SK-N-SH treated with all-trans-retinoic acid at 6 μM for 48 hours (cell line): ENCODE results near the gene CABP7.

Source experiments
- ARNTL ChIP-seq: fragments of 450-650 bp; formaldehyde crosslinking; IDR thresholded peaks from 2 replicates; pipeline ENCODE4 v1.5.0; 2020; ENCODE audit warnings: low read depth, mild to moderate bottlenecking, moderate library complexity, borderline replicate concordance
- GLIS3 ChIP-seq: fragments of 250-450 bp; sonication (Bioruptor Pico); IDR thresholded peaks from 2 replicates; pipeline ENCODE4 v1.5.0; 2020; ENCODE audit warnings: mild to moderate bottlenecking, moderate library complexity
- ISL1 ChIP-seq: fragments of 250-450 bp; sonication (Bioruptor Pico); IDR thresholded peaks from 2 replicates; pipeline ENCODE4 v2.1.2; 2022; ENCODE audit warnings: mild to moderate bottlenecking, moderate library complexity
- OSR1 ChIP-seq: fragments of 250-450 bp; sonication (Bioruptor Pico); IDR thresholded peaks from 2 replicates; pipeline ENCODE4 v1.8.0; 2022; ENCODE audit warnings: moderate library complexity, mild to moderate bottlenecking, inconsistent platforms
- RARB ChIP-seq: fragments of 250-450 bp; sonication (Bioruptor Pico); IDR thresholded peaks from 2 replicates; pipeline ENCODE4 v1.8.0; 2021; ENCODE audit warnings: mild to moderate bottlenecking, moderate library complexity
- SNAI2 ChIP-seq: fragments of 250-450 bp; sonication (Bioruptor Pico); IDR thresholded peaks from 2 replicates; pipeline ENCODE4 v1.5.0; 2020; ENCODE audit warnings: mild to moderate bottlenecking, moderate library complexity
- TOX ChIP-seq: fragments of 250-450 bp; sonication (Bioruptor Pico); IDR thresholded peaks from 2 replicates; pipeline ENCODE4 v1.8.0; 2021; ENCODE audit warnings: mild to moderate bottlenecking, moderate library complexity, borderline replicate concordance
- ZFP3 ChIP-seq: fragments of 250-450 bp; sonication (Bioruptor Pico); IDR thresholded peaks from 2 replicates; pipeline ENCODE4 v1.5.0; 2020; ENCODE audit warnings: mild to moderate bottlenecking, moderate library complexity
- ZNF565 ChIP-seq: fragments of 450-650 bp; formaldehyde crosslinking; conservative IDR thresholded peaks from 2 replicates; pipeline ENCODE4 v1.5.0; 2020; ENCODE audit warnings: low read depth, mild to moderate bottlenecking, moderate library complexity
- TF ChIP-seq, protein P1 (sequence below): fragments of 250-450 bp; sonication (Bioruptor Pico); IDR thresholded peaks from 2 replicates; pipeline ENCODE4 v1.5.1; 2021; ENCODE audit warnings: mild to moderate bottlenecking, moderate library complexity
- TF ChIP-seq, protein P2 (sequence below): fragments of 250-450 bp; sonication (Bioruptor Pico); IDR thresholded peaks from 2 replicates; pipeline ENCODE4 v1.8.0; 2021; ENCODE audit warnings: low read depth, mild to moderate bottlenecking, moderate library complexity, borderline replicate concordance
- TF ChIP-seq, protein P3 (sequence below): fragments of 250-450 bp; sonication (Bioruptor Pico); IDR thresholded peaks from 2 replicates; pipeline ENCODE4 v1.8.0; 2020; ENCODE audit warnings: mild to moderate bottlenecking, moderate library complexity, borderline replicate concordance
- TF ChIP-seq, protein P4 (sequence below): fragments of 250-450 bp; sonication (Bioruptor Pico); IDR thresholded peaks from 2 replicates; pipeline ENCODE4 v1.5.1; 2020; ENCODE audit warnings: low read depth, mild to moderate bottlenecking, moderate library complexity
- TF ChIP-seq, protein P5 (sequence below): fragments of 250-450 bp; sonication (Bioruptor Pico); IDR thresholded peaks from 2 replicates; pipeline ENCODE4 v1.5.0; 2020; ENCODE audit warnings: mild to moderate bottlenecking, moderate library complexity

DNA sequence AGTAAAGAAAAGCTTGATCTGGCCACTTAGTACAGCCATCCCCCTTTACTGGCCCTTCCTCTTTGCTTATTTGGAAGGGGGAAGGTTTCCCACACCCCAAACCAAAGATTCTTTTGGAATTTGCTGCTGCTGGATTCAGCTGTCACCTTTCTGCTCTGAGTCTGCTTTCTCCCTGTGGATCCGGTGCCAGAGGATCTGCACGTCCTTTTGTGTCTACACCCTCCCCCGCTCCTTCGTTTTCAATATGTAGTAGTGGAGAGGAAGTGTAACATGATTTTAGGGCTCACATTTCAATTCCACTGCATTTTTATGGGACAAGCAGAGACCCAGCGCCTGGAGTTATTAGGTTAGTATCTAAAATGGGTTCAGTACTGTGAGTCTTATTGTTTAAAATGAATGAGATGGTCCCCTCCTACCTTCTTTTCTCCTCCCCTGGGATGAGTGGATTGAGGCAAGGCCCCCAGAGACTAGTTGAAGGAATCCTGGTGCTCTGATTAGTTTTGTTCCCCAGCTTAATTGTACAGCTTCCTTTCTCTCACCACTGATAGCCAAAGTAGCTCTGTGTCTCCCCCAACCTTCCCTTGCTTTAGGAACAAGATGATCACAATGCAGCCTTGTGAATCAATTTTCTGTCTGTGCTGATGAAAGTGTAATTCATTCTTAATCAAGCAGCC lies 30.5 kb upstream of the CABP7 start:
- TF ChIP-seq GLIS3 (CRISPR knock-in tag) (no peak), ARNTL (CRISPR knock-in tag) (no peak), SNAI2 (CRISPR knock-in tag) (no peak), ZFP3 (no peak), ISL1 (CRISPR knock-in tag) (no peak), RARB (CRISPR knock-in tag) (no peak), OSR1 (no peak), TOX (no peak), ZNF565 (no peak)
- TF ChIP-seq, protein P1, sequence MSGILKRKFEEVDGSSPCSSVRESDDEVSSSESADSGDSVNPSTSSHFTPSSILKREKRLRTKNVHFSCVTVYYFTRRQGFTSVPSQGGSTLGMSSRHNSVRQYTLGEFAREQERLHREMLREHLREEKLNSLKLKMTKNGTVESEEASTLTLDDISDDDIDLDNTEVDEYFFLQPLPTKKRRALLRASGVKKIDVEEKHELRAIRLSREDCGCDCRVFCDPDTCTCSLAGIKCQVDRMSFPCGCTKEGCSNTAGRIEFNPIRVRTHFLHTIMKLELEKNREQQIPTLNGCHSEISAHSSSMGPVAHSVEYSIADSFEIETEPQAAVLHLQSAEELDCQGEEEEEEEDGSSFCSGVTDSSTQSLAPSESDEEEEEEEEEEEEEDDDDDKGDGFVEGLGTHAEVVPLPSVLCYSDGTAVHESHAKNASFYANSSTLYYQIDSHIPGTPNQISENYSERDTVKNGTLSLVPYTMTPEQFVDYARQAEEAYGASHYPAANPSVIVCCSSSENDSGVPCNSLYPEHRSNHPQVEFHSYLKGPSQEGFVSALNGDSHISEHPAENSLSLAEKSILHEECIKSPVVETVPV (CRISPR knock-in tag), result no peak
- TF ChIP-seq, protein P2, sequence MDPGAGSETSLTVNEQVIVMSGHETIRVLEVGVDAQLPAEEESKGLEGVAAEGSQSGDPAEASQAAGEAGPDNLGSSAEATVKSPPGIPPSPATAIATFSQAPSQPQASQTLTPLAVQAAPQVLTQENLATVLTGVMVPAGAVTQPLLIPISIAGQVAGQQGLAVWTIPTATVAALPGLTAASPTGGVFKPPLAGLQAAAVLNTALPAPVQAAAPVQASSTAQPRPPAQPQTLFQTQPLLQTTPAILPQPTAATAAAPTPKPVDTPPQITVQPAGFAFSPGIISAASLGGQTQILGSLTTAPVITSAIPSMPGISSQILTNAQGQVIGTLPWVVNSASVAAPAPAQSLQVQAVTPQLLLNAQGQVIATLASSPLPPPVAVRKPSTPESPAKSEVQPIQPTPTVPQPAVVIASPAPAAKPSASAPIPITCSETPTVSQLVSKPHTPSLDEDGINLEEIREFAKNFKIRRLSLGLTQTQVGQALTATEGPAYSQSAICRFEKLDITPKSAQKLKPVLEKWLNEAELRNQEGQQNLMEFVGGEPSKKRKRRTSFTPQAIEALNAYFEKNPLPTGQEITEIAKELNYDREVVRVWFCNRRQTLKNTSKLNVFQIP, result no peak
- TF ChIP-seq, protein P3, sequence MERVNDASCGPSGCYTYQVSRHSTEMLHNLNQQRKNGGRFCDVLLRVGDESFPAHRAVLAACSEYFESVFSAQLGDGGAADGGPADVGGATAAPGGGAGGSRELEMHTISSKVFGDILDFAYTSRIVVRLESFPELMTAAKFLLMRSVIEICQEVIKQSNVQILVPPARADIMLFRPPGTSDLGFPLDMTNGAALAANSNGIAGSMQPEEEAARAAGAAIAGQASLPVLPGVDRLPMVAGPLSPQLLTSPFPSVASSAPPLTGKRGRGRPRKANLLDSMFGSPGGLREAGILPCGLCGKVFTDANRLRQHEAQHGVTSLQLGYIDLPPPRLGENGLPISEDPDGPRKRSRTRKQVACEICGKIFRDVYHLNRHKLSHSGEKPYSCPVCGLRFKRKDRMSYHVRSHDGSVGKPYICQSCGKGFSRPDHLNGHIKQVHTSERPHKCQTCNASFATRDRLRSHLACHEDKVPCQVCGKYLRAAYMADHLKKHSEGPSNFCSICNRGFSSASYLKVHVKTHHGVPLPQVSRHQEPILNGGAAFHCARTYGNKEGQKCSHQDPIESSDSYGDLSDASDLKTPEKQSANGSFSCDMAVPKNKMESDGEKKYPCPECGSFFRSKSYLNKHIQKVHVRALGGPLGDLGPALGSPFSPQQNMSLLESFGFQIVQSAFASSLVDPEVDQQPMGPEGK (CRISPR knock-in tag), result no peak
- TF ChIP-seq, protein P4, sequence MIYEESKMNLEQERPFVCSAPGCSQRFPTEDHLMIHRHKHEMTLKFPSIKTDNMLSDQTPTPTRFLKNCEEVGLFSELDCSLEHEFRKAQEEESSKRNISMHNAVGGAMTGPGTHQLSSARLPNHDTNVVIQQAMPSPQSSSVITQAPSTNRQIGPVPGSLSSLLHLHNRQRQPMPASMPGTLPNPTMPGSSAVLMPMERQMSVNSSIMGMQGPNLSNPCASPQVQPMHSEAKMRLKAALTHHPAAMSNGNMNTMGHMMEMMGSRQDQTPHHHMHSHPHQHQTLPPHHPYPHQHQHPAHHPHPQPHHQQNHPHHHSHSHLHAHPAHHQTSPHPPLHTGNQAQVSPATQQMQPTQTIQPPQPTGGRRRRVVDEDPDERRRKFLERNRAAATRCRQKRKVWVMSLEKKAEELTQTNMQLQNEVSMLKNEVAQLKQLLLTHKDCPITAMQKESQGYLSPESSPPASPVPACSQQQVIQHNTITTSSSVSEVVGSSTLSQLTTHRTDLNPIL (CRISPR knock-in tag), result no peak
- TF ChIP-seq, protein P5, sequence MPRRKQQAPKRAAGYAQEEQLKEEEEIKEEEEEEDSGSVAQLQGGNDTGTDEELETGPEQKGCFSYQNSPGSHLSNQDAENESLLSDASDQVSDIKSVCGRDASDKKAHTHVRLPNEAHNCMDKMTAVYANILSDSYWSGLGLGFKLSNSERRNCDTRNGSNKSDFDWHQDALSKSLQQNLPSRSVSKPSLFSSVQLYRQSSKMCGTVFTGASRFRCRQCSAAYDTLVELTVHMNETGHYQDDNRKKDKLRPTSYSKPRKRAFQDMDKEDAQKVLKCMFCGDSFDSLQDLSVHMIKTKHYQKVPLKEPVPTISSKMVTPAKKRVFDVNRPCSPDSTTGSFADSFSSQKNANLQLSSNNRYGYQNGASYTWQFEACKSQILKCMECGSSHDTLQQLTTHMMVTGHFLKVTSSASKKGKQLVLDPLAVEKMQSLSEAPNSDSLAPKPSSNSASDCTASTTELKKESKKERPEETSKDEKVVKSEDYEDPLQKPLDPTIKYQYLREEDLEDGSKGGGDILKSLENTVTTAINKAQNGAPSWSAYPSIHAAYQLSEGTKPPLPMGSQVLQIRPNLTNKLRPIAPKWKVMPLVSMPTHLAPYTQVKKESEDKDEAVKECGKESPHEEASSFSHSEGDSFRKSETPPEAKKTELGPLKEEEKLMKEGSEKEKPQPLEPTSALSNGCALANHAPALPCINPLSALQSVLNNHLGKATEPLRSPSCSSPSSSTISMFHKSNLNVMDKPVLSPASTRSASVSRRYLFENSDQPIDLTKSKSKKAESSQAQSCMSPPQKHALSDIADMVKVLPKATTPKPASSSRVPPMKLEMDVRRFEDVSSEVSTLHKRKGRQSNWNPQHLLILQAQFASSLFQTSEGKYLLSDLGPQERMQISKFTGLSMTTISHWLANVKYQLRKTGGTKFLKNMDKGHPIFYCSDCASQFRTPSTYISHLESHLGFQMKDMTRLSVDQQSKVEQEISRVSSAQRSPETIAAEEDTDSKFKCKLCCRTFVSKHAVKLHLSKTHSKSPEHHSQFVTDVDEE (CRISPR knock-in tag), result no peak
